ENCODE measurements around the gene NR4A3.

NR4A3 gene

DNA sequence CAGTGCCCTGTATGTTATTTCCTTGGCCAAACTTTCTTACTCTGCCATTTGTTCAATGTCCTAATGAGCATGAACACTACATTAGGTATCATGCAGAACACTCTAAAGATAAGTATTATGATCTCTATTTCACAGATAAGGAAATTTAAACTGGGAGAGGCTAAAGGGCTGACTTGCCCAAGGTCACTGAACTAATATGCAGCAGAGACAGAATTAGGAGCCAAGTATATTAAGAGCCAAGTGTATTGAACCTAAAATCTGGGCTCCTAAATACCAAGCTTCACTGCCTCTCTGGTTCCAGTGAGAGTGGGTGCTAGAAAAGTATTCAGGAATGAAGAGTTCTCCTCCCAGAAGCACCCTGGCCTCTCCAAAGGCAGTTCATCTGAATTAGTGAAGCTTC lies 13.5 kb downstream of the NR4A3 start:
- no peak overlapping the region for H3K27ac Mint-ChIP-seq
- TF ChIP-seq, protein P1, sequence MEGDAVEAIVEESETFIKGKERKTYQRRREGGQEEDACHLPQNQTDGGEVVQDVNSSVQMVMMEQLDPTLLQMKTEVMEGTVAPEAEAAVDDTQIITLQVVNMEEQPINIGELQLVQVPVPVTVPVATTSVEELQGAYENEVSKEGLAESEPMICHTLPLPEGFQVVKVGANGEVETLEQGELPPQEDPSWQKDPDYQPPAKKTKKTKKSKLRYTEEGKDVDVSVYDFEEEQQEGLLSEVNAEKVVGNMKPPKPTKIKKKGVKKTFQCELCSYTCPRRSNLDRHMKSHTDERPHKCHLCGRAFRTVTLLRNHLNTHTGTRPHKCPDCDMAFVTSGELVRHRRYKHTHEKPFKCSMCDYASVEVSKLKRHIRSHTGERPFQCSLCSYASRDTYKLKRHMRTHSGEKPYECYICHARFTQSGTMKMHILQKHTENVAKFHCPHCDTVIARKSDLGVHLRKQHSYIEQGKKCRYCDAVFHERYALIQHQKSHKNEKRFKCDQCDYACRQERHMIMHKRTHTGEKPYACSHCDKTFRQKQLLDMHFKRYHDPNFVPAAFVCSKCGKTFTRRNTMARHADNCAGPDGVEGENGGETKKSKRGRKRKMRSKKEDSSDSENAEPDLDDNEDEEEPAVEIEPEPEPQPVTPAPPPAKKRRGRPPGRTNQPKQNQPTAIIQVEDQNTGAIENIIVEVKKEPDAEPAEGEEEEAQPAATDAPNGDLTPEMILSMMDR (IDR thresholded peaks at IDR 0.05): no peak
- no peaks in the 10 kb centered on the region for H3K36me3 Mint-ChIP-seq (ENCODE audit: low read depth)
- peaks cover 45% of the 10 kb centered on the region for H3K27me3 Mint-ChIP-seq (ENCODE audit: low read depth, poor library complexity)
- DNase-seq: no peak
- no peaks in the 10 kb centered on the region for H3K9me3 Mint-ChIP-seq
- H3K4me1 Mint-ChIP-seq: peaks cover 7% of the 10 kb centered on the region
- H3K4me3 Mint-ChIP-seq: no peak overlapping the region

DNA sequence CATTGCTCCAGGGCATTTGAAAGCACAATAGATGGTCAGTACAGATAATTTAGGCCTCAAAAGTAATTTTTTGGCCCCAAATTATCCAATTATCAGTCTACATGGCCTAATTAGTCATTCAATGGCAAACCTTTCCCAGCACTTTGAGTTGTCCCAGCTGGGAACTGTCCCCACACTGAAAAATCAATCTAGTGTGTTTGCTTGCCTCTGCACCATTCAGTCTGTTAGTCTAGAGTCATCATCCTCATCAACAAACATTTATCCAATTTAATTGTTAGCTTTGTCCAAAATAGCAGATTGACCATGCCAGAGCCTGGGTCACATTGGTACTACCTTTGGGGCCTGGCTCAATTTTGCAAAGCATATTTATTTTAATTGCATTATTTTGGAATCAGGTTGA lies 13.9 kb downstream of the NR4A3 start:
- Mint-ChIP-seq H3K4me3 (no peak overlapping the region), H3K4me1 (peaks cover 10% of the 10 kb centered on the region), H3K36me3 (ENCODE audit: low read depth) (no peaks in the 10 kb centered on the region), H3K27me3 (ENCODE audit: low read depth, poor library complexity) (peaks cover 45% of the 10 kb centered on the region), H3K27ac (no peak overlapping the region), H3K9me3 (no peaks in the 10 kb centered on the region)
- no peak for DNase-seq
- TF ChIP-seq, protein P1 (IDR thresholded peaks at IDR 0.05): no peak

DNA sequence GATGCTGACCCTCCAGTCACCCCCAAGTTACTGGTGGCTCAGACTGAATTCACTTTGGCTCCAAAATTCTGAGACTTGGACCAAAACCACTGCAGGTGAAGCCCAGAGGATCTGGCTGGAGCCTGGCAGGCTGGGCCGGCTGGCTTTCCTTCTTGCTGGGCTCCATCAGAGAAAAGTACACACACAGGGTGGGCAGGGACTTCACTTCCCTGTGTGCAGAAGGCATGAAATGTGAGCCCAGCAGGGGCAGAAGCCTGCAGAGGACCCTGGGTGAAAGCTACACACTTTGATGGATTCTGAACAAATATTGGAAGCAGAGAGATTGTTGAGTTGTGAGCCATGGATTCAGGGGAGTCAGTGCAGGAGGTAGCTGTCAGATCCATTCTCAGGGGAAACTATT lies 18.4 kb downstream of the NR4A3 start:
- peaks cover 15% of the 10 kb centered on the region for H3K27me3 Mint-ChIP-seq (ENCODE audit: low read depth, poor library complexity)
- no peaks in the 10 kb centered on the region for H3K9me3 Mint-ChIP-seq
- H3K4me1 Mint-ChIP-seq: peaks cover 10% of the 10 kb centered on the region
- H3K27ac Mint-ChIP-seq: no peak overlapping the region
- TF ChIP-seq, protein P1 (IDR thresholded peaks at IDR 0.05): no peak
- H3K4me3 Mint-ChIP-seq: no peak overlapping the region
- no peaks in the 10 kb centered on the region for H3K36me3 Mint-ChIP-seq (ENCODE audit: low read depth)
- DNase-seq: no peak

DNA sequence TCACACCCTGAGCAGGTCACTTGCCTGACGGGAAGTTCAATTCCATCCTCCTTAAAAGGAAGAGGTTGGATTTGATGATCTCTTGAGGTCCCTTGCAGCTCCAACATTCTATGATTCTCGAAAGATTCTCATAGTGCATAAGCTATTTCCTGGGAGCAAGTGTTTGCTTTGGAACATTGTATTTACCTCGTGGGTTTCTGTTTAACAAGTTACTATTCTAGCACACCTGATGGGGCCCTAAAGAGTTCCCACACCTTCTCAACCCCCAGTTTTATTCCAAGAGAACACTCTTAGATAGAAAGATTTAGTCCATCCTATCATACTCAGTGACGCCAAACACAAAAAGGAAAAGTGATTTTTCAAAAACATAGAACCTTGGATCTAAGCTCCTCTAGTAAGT lies 23.4 kb downstream of the NR4A3 start:
- no peak overlapping the region for H3K4me3 Mint-ChIP-seq
- H3K9me3 Mint-ChIP-seq: no peaks in the 10 kb centered on the region
- H3K36me3 Mint-ChIP-seq (ENCODE audit: low read depth): no peaks in the 10 kb centered on the region
- peaks cover 4% of the 10 kb centered on the region for H3K4me1 Mint-ChIP-seq
- TF ChIP-seq, protein P1 (IDR thresholded peaks at IDR 0.05): no peak
- H3K27me3 Mint-ChIP-seq (ENCODE audit: low read depth, poor library complexity): peaks cover 20% of the 10 kb centered on the region
- H3K27ac Mint-ChIP-seq: no peak overlapping the region
- DNase-seq: no peak

DNA sequence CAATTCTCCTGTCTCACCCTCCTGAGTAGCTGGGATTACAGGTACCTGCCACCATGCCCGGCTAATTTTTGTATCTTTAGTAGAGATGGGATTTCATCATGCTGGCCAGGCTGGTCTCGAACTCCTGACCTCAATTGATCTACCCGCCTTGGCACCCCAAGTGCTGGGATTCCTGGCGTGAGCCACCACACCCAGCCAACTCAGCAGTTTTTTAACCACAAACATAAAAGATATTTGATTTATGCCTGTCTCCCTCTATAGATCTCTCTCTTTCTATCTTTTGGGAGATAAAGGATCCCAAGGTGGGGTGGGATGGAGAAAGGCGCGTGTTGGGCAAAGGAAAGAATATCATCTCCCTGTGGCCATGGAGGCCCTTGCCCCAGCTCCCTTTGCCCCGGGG lies 26.8 kb downstream of the NR4A3 start:
- no peaks in the 10 kb centered on the region for H3K9me3 Mint-ChIP-seq
- no peak for DNase-seq
- peaks cover 17% of the 10 kb centered on the region for H3K27me3 Mint-ChIP-seq (ENCODE audit: low read depth, poor library complexity)
- no peaks in the 10 kb centered on the region for H3K36me3 Mint-ChIP-seq (ENCODE audit: low read depth)
- TF ChIP-seq, protein P1 (IDR thresholded peaks at IDR 0.05): no peak
- H3K4me1 Mint-ChIP-seq: no peaks in the 10 kb centered on the region
- no peak overlapping the region for H3K4me3 Mint-ChIP-seq
- no peak overlapping the region for H3K27ac Mint-ChIP-seq

DNA sequence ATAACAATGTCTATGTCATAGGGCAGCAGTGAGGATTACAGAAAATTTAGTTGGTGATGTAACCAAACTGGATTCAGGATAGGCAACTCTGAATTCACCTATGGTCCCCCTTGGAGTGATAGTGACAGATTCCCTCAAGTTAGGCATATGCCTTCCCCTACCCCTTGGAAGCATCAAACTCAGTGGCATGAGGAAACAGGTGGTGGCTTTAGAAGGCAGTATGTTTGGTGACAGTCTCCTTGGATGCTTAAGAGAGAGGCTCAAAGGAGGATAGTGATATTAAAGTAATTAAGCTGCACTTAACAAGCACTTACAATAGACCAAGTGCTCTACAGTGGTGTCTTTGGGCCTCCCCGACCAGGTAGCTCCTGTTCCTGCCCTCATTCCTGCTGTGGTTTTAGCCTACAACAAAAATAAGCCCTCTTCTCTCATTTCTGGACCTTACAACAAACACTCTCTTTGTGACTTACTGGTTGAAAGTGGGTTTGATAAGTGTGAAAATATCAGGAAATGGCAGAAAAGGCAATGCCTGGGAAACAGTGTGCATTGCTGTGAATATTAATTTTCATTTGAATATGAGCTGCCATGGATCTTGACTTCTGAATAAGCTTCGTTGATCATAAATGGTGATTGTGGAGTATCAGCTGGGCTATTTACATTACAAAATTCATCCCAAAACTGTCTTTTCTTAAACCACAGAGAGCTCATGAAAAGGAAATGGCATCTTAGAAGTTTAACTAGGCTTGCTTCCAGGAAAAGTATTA lies 29.2 kb downstream of the NR4A3 start:
- H3K27ac Mint-ChIP-seq: no peak overlapping the region
- no peak overlapping the region for H3K4me3 Mint-ChIP-seq

More for the DNA sequence above, 29.2 kb downstream of the NR4A3 start:
- no peak for DNase-seq
- Mint-ChIP-seq H3K36me3 (ENCODE audit: low read depth) (no peaks in the 10 kb centered on the region), H3K4me1 (no peaks in the 10 kb centered on the region), H3K27me3 (ENCODE audit: low read depth, poor library complexity) (peaks cover 13% of the 10 kb centered on the region), H3K9me3 (peaks cover 4% of the 10 kb centered on the region)
- TF ChIP-seq, protein P1 (IDR thresholded peaks at IDR 0.05): no peak

Measured in nephron progenitor cell (in vitro differentiated cells).